NCI-H2107 treated with DMSO at 0.1 percent for 48 hours (cell line): ENCODE measurements around the gene CACFD1.
"Not testable (repeated sequence)": the region's sequence is repeated elsewhere in the genome, so short reads cannot be mapped to it uniquely, and the experiment has no call there.

Source experiments
- DNase-seq: peaks from one replicate; lab custom pipeline; 2025; ENCODE audit not compliant: unreplicated experiment; lab: John Stamatoyannopoulos, UW

CACFD1 gene

DNA sequence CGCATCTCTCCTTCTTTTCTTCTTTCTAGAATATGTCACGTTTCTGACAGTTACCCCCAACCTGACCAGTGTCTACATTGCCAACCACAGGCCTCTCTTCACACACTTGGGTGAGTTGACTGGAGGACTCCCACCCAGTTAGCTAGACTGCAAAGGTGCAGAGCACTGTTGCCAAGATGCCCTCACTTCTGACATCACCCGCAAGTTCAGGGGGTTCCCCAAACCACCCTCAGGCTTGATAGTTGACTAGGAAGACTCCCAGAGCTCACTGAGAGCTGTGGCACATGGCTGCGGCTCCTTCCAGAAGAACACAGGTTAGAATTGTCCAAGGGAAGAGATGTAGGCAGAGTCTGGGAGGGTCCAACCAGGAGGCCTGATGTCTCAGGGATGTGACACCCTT, 20.4 kb upstream of the CACFD1 start:
- DNase-seq = no peak

DNA sequence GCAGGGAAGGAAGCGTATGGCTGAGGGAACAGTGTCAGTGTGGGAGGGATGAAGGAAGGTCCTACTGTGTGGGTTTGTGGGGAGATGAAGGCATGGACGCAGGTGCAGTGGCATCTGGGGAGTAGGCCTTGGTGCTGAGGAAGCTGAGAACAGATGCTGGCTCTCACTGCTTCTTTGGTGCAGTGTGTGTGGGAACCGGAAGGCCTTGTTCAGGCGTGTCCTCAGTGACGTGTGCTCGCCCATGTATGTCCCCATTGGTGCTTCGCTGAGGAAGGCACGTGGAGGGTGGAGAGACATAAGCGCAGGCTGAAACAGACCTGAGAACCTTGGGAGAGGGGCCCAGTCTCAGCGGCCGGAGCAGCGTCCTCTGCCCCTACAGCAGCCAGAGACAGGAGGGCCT, 18.9 kb upstream of the CACFD1 start:
- DNase-seq = no peak

DNA sequence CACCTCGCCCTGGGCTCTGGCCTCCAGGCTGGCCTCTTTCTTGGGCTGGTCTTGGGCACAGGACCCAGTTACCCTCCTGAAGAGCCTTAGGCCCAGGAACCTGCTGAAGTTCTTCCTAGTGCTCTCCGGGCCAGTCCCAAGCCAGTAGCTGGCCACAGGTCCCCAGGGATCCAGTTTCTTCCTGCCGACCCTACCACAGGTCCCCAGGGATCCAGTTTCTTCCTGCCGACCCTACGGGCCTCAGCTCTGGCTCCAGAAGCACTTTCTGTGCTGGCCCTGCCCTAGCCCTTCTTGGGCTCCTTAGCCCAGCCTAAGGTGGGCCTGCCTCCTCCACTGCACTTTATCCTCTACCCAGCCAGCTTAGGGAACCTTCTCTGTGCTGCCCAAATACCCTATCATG, 18.2 kb upstream of the CACFD1 start:
- DNase-seq = no peak

DNA sequence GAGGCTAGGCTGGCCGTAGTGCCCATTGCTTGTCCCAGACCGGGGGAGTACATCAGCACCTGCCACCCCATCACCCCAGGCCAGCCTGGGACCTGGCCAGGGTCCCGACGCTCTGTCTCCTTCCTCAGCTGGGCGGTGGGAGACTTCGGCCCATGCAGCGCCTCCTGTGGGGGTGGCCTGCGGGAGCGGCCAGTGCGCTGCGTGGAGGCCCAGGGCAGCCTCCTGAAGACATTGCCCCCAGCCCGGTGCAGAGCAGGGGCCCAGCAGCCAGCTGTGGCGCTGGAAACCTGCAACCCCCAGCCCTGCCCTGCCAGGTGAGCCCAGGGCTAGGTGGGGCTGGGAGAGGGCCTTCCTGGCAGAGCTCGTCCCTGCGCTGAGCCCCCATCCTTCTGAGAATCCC, 16.5 kb upstream of the CACFD1 start:
- no peak for DNase-seq

DNA sequence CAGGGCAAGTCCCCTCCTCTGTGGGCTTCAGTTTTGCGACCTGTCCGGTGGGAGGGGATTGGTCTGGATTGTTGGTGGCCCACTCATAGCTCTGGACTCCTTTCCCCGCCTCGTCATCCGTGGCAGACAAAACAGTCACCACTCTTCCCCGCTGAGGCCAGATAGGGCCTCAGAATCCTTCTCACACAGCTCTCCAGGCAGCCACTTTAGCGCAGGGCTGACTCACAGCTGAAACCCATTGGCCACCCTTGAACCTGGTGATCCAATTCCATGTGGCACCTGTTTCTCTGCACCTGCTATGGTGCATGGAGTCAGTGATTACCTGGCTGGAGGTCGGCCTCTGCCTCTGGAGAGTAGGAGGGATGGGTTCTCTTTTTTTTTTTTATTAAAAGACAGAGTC, 15.8 kb upstream of the CACFD1 start:
- DNase-seq = peak; percentile 80

DNA sequence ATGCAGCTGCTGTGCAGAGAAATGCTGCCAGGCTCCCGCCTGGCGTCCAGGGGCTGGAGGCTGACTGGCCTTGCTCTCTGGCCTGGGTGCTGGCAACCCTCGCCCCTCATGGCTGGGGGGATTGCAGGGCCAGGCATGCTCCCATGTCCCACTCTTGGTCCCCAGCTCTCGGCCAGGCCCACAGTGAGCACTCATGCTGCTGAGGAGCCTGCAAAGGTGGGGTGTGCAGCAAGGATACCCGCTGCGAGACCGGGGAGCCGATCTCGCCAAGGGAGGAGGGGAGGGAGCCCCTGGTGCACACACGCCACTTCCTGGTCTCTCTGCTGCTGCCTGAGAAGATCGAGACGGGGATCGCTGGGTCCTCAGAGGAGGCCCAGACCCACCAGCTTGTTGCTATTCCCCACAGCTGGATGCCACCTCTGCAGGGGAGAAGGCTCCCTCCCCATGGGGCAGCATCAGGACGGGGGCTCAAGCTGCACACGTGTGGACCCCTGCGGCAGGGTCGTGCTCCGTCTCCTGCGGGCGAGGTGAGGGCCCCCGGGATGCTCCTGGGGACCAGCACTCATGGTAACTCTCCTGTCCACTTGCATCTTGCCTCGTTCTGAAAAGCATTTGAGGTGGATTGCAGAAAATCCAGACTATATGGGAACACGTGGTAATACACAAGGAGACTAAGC, 14.3 kb upstream of the CACFD1 start:
- DNase-seq = no peak

DNA sequence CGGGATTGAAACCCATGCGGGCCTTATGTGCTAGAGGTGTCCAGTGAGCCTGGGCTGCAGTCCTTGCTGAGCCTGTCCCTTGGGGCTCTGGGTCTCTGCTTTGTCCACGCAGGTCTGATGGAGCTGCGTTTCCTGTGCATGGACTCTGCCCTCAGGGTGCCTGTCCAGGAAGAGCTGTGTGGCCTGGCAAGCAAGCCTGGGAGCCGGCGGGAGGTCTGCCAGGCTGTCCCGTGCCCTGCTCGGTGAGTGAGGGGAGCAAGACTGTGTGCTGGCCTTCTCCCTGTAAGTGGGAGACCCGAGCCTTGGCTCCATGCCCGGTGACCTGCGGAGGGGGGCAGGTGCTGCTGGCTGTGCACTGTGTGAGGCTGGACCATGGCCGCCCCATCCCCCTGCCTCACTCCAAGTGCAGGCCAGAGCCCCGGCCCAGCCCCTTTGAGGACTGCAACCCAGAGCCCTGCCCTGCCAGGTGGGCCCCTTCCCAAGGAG, 11.2 kb upstream of the CACFD1 start:
- DNase-seq = no peak

DNA sequence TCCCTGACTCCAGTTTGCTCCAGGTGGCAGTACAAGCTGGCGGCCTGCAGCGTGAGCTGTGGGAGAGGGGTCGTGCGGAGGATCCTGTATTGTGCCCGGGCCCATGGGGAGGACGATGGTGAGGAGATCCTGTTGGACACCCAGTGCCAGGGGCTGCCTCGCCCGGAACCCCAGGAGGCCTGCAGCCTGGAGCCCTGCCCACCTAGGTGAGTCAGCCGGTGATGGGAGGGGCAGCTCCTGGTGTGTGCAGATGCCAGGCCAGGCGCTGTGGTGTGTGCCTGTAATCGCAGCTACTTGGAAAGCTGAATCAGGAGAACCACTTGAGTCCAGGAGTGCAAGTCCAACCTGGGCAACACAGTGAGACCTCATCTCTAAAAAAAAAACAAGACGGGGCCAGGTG, 10.0 kb upstream of the CACFD1 start:
- peak; percentile 27 for DNase-seq

DNA sequence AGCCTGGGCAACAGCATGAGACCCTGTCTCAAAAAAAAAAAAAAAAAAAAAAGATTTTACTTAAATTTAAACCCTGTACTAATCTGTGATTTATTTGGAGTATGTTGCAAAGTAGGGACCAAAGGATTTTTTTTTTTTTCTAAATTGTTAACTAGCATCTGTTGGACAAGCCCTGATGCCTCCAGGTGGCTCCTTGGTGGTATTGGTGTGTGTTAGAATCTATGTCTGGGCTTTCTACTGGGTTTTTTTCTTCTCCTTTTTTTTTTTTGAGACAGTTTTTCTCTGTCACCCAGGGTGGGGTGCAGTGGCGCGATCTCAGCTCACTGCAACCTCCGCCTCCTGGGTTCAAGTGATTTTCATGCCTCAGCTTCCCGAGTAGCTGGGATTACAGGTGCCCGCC, 7.9 kb upstream of the CACFD1 start:
- DNase-seq = not testable (repeated sequence)

DNA sequence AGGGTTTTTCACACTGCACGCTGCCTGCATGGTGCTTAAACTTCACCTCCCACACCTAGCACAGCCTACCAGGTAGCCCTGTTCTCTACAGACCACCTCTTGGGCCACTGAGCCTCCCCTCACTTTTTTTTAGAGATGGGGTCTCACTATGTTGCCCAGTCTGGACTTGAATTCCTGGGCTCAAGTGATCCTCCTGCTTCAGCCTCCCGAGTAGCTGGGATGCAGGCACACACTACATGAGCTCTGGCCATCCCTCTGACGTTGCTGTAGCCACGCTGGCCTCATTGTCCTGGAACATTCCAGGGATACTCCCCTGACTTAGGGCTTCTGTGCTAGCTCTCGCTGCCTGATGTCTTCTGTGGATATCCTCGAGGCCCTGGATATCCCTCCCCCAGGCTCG, 7.2 kb upstream of the CACFD1 start:
- DNase-seq = no peak

DNA sequence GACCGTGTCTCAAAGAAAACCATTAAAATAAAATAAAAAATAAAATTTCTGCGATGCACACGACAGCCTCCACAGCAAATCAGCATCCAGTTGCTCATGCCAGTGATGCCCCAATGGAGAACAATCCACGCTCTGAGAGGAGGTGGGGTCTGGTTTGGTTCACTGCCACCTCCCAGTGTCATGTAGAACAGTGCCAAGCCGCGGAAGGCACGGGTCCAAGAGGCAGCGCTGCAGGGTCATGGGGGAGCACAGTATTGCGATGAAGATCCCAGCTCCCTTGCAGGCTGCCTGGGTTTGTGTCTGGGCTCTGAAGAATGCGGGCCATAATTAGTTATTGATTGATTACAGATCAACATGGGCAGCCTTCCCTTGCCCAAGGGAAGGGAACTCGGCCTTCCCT, 6.1 kb upstream of the CACFD1 start:
- DNase-seq = no peak

DNA sequence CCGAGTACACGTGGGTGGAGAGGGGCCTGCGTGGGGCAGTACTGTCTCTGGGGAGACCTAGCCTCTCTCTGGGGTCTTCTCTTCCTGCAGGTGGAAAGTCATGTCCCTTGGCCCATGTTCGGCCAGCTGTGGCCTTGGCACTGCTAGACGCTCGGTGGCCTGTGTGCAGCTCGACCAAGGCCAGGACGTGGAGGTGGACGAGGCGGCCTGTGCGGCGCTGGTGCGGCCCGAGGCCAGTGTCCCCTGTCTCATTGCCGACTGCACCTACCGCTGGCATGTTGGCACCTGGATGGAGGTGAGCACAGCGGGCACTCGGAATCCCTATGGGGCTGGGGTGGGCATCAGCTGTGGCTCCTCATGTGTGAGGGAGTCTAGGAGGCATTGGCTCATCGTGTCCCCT, 5.5 kb upstream of the CACFD1 start:
- no peak for DNase-seq

DNA sequence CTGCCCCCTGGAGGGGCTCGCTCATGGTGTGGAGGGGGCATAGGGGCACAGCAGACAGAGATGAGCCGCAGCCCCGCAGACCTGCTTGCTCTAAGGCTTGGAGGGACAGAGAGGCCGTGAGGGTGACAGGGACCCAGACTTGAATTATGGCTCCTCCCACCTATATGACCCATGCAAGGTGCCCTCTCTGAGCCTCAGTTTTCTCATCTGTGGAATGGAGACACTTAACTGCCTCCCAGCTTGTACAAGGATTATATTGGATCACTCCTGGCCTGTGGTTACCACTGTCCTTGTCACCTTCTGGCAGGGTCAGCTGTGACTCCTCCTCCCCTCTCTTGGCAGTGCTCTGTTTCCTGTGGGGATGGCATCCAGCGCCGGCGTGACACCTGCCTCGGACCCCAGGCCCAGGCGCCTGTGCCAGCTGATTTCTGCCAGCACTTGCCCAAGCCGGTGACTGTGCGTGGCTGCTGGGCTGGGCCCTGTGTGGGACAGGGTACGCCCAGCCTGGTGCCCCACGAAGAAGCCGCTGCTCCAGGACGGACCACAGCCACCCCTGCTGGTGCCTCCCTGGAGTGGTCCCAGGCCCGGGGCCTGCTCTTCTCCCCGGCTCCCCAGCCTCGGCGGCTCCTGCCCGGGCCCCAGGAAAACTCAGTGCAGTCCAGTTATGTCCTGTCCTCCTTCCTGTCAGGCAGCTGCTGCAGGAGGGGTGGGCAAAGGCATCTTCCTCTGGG, 4.7 kb upstream of the CACFD1 start:
- DNase-seq = no peak

DNA sequence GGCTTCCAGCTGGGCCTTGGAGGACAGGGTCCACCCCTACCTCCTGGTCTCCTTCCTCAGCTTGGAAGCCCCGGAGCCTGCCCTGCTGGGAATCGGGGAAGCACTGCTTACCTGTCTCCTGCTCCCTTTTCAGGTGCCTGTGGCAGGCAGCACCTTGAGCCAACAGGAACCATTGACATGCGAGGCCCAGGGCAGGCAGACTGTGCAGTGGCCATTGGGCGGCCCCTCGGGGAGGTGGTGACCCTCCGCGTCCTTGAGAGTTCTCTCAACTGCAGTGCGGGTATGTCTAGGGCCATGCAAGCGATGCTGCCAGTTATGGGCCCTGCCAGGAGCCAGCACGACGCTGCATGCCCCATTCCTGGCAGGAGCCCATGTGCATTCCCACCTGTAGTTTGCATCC, 3.8 kb upstream of the CACFD1 start:
- no peak for DNase-seq

DNA sequence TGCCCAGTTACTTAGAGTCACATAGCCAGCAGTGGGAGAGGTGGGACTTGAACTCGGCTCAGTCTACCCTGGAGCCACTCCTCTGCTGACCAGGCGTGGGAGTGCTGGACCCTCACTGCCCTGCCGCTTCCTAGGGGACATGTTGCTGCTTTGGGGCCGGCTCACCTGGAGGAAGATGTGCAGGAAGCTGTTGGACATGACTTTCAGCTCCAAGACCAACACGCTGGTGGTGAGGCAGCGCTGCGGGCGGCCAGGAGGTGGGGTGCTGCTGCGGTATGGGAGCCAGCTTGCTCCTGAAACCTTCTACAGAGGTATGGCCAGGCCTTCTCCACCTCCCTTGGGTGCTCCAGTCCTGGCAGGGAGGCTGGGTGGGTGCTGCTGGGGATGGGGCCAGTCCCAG, 3.4 kb upstream of the CACFD1 start:
- DNase-seq = no peak

DNA sequence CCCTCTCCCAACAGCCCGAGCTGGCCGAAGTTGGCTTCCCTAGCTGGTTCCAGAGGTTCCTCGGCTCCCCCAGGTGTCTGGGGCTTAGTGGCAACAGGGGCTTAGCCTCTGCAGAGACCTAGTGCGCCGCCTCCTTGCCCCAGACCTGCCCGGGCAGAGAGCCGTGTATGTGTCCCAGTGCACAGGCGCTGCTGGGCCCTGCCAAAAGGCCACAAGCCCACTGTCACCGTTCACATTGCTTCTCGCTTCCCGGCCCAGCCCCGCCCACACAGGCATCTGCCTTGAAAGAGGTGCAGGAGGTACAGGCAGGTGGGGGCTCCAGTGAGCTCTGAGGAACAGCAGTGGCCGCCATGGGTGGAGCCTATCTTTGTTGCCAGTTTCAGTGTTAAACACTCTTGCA, 2.5 kb upstream of the CACFD1 start:
- no peak for DNase-seq

DNA sequence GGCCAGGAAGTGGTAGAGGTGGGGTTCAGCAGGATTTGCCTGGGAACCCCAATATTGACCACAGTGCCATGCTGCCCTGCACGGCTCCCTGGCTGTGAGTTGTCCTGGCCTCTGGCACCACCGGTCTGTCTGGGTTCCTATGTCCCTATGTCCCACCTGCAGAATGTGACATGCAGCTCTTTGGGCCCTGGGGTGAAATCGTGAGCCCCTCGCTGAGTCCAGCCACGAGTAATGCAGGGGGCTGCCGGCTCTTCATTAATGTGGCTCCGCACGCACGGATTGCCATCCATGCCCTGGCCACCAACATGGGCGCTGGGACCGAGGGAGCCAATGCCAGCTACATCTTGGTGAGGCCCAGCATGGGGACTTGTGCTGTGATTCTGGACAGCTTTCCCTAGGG, 2.0 kb upstream of the CACFD1 start:
- no peak for DNase-seq

DNA sequence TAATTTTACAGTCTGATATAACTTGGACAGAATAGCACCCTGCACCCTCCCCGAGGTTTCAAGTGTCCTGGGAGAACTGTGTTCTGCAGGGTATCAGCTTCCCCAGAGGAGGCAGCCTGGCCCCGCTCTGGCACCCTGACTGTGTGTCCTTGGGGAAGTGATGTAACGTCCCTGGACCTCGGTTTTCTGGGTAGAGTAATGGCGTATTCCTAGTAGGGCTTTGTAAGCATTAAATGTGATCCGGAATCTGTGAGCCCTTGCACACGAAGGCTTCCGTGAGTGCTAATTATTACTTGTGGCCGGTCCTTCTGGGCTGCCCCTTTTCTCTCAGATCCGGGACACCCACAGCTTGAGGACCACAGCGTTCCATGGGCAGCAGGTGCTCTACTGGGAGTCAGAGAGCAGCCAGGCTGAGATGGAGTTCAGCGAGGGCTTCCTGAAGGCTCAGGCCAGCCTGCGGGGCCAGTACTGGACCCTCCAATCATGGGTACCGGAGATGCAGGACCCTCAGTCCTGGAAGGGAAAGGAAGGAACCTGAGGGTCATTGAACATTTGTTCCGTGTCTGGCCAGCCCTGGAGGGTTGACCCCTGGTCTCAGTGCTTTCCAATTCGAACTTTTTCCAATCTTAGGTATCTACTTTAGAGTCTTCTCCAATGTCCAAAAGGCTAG, 1.0 kb upstream of the CACFD1 start:
- DNase-seq = no peak

DNA sequence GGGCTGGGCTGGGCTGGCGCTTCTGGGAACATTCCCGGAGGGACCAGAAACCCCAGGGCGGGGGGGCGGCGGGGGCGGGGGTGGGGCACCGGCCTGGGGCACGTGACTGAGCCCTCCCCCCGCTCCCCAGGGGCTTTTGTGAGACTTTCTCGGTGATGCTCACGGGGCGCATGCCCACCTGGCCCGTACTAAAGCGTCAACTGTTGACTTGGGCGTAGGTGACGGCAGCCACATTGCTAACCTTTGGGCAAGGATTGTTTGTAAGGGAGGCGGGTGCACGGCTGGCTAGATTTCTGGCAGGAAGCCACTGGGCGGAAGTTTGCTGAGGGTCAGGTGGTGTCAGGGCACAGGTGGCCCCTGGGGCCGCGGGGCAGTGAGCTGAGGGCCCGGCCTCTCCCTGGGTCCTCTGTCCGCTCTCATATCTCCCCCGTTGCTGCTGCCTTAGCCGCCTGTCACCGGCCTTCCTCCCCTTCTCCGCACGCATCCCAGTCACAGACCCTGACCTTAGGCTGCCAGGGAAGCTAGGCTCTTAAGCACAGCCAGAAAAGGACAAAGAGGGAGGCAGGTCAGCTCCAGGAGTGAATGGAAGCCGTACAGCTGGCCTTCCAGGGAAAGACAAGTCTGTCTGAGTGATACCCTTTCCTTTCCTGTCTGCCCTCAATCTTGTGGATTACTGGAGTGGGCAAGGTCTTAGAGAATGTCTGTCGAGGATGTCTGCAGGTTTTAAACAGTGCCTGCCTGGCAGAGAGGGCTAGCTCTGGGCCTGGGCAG, 812 bp downstream of the CACFD1 start:
- DNase-seq = peak; percentile 23

DNA sequence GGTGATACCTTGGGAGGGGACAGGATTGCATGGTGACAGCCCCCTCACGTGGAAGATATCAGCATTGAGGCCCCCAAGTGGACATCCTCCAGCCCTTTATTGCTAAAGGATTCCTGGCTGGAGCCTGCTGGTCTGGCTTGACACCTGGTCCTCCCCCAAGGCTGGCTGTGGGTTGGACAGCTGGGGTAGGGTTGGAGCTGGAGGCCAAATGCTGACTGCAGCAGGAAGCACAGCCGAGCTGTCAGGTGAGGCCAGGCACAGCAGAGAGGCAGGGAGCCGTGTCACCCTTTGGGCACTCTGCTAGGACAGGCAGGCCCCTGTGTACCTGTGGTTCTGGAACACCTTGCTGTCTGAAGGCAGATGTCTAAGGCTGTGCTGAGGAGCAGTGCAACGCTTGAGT, 2.2 kb downstream of the CACFD1 start:
- DNase-seq = no peak

DNA sequence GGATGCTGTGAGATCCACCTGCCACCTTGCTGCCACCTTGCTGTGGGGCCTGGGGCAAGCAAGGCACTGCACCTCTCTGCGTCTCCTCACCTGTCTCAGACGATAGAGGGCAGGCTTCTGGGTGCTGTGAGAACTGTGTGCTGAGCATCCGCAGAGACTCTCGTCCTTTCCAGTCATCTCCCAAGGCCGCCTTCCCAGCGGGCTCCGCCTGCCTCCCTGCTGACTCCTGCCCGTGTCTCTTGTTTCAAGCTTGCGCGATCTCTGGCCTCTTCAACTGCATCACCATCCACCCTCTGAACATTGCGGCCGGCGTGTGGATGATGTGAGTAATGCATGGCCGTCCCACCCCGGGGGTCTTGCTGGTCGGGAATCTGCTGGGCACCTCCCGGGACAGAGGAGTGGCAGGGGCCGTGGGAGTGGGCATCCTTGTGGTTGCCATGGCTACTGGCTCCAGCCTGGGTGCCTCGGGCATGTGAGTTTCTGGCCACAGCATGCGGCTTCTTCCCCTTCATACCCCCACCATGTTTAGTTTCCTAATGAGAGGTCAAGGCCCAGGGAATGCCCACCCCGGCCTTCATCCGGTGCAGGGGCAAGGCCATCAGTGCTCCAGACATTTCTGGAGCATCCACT, 3.6 kb downstream of the CACFD1 start:
- DNase-seq = peak; percentile 46
